Osteoblast (primary cell): ENCODE results near the gene BOLA3. TPM values are rescaled to one million over a fixed set of nuclear protein-coding genes. Genes with fewer than 3 reads are reported as not detected.
"Not testable (repeated sequence)": the region's sequence is repeated elsewhere in the genome, so short reads cannot be mapped to it uniquely, and the experiment has no call there.

ENCODE experiments used
- DNase-seq: peaks from one replicate; pipeline ENCODE4 v3.0.0; 2011; ENCODE audit warnings: low spot score, mixed read lengths; ENCODE audit not compliant: insufficient read length; ENCODE audit errors: missing footprints
- H2AFZ ChIP-seq: 2 replicates; pipeline ENCODE4 v1.6.0; 2011; ENCODE audit warnings: mild to moderate bottlenecking, low read length
- H3K27ac ChIP-seq: 2 replicates; pipeline ENCODE4 v1.5.1; 2011; ENCODE audit warnings: mild to moderate bottlenecking, low read depth, low read length, moderate library complexity
- H3K27me3 ChIP-seq: 2 replicates; pipeline ENCODE4 v1.6.0; 2012; ENCODE audit warnings: mild to moderate bottlenecking, control low read depth, inconsistent platforms, low read length, moderate library complexity; ENCODE audit not compliant: insufficient read depth
- H3K36me3 ChIP-seq: 2 replicates; pipeline ENCODE4 v1.5.1; 2011; ENCODE audit warnings: mild to moderate bottlenecking, low read length, control low read depth, moderate library complexity; ENCODE audit not compliant: insufficient read depth
- H3K4me1 ChIP-seq: 2 replicates; pipeline ENCODE4 v1.5.1; 2011; ENCODE audit warnings: mild to moderate bottlenecking, low read length, control low read depth, moderate library complexity; ENCODE audit not compliant: insufficient read depth
- H3K4me2 ChIP-seq: 2 replicates; pipeline ENCODE4 v1.6.0; 2011; ENCODE audit warnings: mild to moderate bottlenecking, low read length; ENCODE audit not compliant: insufficient read depth
- H3K4me3 ChIP-seq: fragments of 200-600 bp; sonication (generic); 3 replicates; pipeline ENCODE4 v1.5.1; 2012; ENCODE audit warnings: mild to moderate bottlenecking, low read length, inconsistent platforms; ENCODE audit not compliant: insufficient read depth
- H3K79me2 ChIP-seq: 2 replicates; pipeline ENCODE4 v1.6.0; 2012; ENCODE audit warnings: mild to moderate bottlenecking, low read length, control low read depth, inconsistent platforms; ENCODE audit not compliant: insufficient read depth
- H3K9me3 ChIP-seq: 2 replicates; pipeline ENCODE4 v1.5.1; 2011; ENCODE audit warnings: low read depth, low read length, control low read depth
- H4K20me1 ChIP-seq: 2 replicates; pipeline ENCODE4 v1.6.0; 2012; ENCODE audit warnings: mild to moderate bottlenecking, low read length, control low read depth; ENCODE audit not compliant: insufficient read depth
- total RNA-seq: library from RNA; depleted of rRNA; stranded (reverse); fragments of >200 nt; gene quantifications from 2 replicates; pipeline ENCODE4 v1.2.3, GENCODE V29; 2012
- TF ChIP-seq, protein P1 (sequence below): IDR thresholded peaks from 2 replicates; pipeline ENCODE4 v1.5.1; 2011; ENCODE audit warnings: mild to moderate bottlenecking, low read depth, low read length, moderate library complexity; ENCODE audit errors: extremely low read depth

BOLA3 gene
- total RNA-seq, 1 donor: 17.4 TPM

DNA sequence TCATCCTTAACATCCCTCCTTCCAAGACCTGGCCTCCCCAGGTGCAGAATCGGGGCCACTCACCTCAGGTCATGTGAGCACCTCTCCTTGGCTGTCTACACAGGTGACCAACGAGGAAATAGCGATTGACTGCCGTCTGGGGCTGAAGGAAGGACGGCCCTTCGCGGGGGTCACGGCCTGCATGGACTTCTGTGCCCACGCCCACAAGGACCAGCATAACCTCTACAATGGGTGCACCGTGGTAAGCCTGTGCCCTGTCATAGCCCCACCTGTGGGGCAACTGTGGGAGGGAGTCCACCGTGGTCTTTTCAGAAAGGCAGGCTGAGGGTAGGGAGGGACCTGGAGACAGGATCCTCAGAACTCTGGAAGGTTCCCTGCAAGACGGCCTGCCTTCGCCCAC lies 54.3 kb downstream of the BOLA3 start:
- Histone ChIP-seq H4K20me1 (no peaks in the 10 kb centered on the region), H2AFZ (no peak overlapping the region), H3K27ac (no peak overlapping the region)

DNA sequence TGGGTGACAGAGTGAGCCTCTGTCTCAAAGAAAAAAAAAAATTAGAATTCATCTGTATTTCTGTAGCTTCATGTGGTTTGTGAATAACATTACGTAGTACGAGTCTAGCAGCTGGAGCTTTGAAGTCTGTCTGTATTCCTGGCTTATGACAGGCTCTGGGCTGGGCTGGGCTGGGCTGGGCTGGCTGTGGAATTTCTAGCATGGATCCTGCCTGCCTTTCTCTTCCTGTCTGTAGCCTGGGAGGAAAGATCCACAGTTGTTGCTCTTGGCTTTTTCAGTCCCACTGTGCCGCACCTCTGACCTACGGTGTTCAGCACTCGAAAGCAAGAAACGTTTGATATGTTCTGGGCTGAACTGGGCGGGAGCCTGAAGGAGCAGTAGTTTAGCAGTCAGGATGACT lies 55.4 kb downstream of the BOLA3 start:
- peak; percentile 38 for DNase-seq
- TF ChIP-seq, protein P1, sequence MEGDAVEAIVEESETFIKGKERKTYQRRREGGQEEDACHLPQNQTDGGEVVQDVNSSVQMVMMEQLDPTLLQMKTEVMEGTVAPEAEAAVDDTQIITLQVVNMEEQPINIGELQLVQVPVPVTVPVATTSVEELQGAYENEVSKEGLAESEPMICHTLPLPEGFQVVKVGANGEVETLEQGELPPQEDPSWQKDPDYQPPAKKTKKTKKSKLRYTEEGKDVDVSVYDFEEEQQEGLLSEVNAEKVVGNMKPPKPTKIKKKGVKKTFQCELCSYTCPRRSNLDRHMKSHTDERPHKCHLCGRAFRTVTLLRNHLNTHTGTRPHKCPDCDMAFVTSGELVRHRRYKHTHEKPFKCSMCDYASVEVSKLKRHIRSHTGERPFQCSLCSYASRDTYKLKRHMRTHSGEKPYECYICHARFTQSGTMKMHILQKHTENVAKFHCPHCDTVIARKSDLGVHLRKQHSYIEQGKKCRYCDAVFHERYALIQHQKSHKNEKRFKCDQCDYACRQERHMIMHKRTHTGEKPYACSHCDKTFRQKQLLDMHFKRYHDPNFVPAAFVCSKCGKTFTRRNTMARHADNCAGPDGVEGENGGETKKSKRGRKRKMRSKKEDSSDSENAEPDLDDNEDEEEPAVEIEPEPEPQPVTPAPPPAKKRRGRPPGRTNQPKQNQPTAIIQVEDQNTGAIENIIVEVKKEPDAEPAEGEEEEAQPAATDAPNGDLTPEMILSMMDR: no peak
- no peak overlapping the region for H3K27ac ChIP-seq

More for the DNA sequence above, 54.3 kb downstream of the BOLA3 start:
- TF ChIP-seq, protein P1: no peak
- H3K9me3 ChIP-seq: no peaks in the 10 kb centered on the region
- no peaks in the 10 kb centered on the region for H3K4me1 ChIP-seq
- H3K27me3 ChIP-seq: no peaks in the 10 kb centered on the region
- H3K79me2 ChIP-seq: no peaks in the 10 kb centered on the region
- no peak for DNase-seq
- no peak overlapping the region for H3K4me3 ChIP-seq
- H3K4me2 ChIP-seq: no peak overlapping the region
- peaks cover 9% of the 10 kb centered on the region for H3K36me3 ChIP-seq

DNA sequence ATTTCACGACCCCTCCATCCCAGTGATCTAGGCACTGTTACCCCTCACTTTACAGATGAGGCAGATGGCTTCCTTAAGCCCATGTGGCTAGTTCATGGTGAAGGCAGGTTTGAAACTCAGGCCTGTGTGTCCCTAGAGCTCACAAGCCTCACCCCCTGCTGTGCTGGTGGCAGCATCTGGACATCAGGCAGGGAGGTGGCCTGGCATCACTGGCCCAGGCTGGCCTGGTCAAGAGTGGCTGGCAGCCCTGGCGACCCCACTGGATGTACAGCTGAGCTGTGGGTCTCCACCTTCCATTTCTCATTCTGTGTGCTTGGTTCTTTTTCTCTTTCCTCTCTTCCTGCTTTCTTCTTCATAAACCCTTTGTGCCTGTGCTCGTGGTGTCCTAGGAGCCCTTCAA lies 56.3 kb downstream of the BOLA3 start:
- Histone ChIP-seq H2AFZ (no peak overlapping the region), H3K4me1 (no peaks in the 10 kb centered on the region), H3K79me2 (no peaks in the 10 kb centered on the region), H3K27ac (no peak overlapping the region), H4K20me1 (no peaks in the 10 kb centered on the region), H3K4me2 (no peak overlapping the region), H3K4me3 (no peak overlapping the region), H3K36me3 (peaks cover 11% of the 10 kb centered on the region), H3K27me3 (no peaks in the 10 kb centered on the region), H3K9me3 (no peaks in the 10 kb centered on the region)
- TF ChIP-seq, protein P1: no peak
- DNase-seq: peak; percentile 62

More for the DNA sequence above, 55.4 kb downstream of the BOLA3 start:
- Histone ChIP-seq H3K9me3 (no peaks in the 10 kb centered on the region), H3K4me2 (no peak overlapping the region), H4K20me1 (no peaks in the 10 kb centered on the region), H3K27me3 (no peaks in the 10 kb centered on the region), H3K4me1 (no peaks in the 10 kb centered on the region), H3K79me2 (no peaks in the 10 kb centered on the region), H3K4me3 (no peak overlapping the region), H2AFZ (no peak overlapping the region), H3K36me3 (peaks cover 11% of the 10 kb centered on the region)

DNA sequence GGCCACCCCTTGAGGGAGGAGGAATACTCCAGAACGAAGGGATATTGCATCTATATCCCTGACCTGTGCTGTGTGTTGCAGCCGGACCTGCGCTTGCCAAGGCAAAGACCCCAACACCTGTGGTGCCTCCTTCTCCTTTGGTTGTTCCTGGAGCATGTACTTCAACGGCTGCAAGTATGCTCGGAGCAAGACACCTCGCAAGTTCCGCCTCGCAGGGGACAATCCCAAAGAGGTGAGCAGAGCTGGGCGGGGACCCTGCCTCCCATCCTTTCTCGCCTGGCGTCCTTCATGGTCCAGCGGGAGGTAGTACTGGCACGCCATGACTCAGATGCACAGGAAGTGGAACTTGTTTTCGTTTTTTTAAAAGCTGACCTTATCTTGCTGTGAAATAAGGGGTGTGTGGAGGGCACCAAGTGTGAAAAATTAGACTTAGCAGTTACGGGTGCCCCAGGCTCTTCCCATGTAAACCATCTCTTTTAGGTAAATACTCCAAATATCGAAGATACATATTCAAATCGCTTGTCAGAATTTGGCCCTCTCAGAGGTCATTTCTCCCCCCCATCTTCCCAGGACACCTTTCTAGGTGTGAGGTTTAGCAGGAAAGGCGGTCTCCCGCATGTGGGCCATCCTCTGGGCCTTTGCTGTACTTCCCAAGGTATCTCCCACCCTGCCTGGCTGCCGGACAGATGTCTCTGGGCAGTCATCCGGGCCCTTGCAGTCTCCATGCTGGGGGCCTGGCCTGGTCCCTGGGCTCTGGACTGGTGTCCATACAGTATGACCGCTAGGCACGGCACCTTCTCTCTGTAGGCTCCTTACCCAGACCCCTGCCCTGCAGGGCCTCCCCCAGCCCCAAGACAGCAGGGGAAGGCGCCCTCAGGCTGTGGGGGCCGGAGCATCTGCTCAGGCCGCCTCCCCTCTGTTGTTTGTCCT lies 57.6 kb downstream of the BOLA3 start:
- no peak overlapping the region for H3K27ac ChIP-seq
- H3K4me2 ChIP-seq: no peak overlapping the region
- TF ChIP-seq, protein P1: no peak

DNA sequence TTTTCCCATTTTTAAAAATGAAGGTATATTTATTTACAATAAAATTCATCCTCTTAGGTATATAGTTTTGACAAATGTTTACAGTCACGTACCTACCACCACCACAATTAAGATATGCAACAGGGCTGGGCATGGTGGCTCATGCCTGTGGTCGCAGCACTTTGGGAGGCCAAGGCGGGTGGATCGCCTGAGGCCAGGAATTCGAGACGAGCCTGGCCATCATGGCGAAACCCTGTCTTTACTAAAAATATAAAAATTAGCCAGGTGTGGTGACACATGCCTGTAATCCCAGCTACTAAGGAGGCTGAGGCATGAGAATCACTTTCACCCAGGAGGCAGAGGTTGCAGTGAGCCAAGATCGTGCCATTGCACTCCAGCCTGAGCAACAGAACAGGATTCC lies 59.0 kb downstream of the BOLA3 start:
- H3K27me3 ChIP-seq, H3K36me3 ChIP-seq, H4K20me1 ChIP-seq, H2AFZ ChIP-seq, H3K4me1 ChIP-seq, H3K4me2 ChIP-seq, H3K27ac ChIP-seq, H3K4me3 ChIP-seq, H3K9me3 ChIP-seq, H3K79me2 ChIP-seq, DNase-seq: not testable (repeated sequence)

More for the DNA sequence above, 57.6 kb downstream of the BOLA3 start:
- H4K20me1 ChIP-seq: no peaks in the 10 kb centered on the region
- H3K27me3 ChIP-seq: no peaks in the 10 kb centered on the region
- H2AFZ ChIP-seq: no peak overlapping the region
- peak; percentile 43 for DNase-seq
- H3K36me3 ChIP-seq: peaks cover 11% of the 10 kb centered on the region
- H3K79me2 ChIP-seq: no peaks in the 10 kb centered on the region
- H3K9me3 ChIP-seq: no peaks in the 10 kb centered on the region
- H3K4me3 ChIP-seq: no peak overlapping the region
- no peaks in the 10 kb centered on the region for H3K4me1 ChIP-seq
